Left hindlimb (tissue), 1 donor: ENCODE data around the gene MSANTD1.

ENCODE experiments used
- DNase-seq: peaks from one replicate; pipeline ENCODE4 v3.0.0-alpha.2; 2018

MSANTD1 gene

GRCh38 chr4:3217266-3217665 lies 31.7 kb upstream of the MSANTD1 start:
- DNase-seq, result no peak

GRCh38 chr4:3217771-3218170 lies 31.2 kb upstream of the MSANTD1 start:
- no peak for DNase-seq

GRCh38 chr4:3218824-3219760 lies 29.9 kb upstream of the MSANTD1 start:
- DNase-seq, result no peak

- no peak for DNase-seq
Measured at GRCh38 chr4:3219761-3220475, 29.0 kb upstream of the MSANTD1 start.

GRCh38 chr4:3220476-3221183 lies 28.3 kb upstream of the MSANTD1 start:
- no peak for DNase-seq

GRCh38 chr4:3221184-3221494 lies 27.8 kb upstream of the MSANTD1 start:
- DNase-seq, result no peak

GRCh38 chr4:3221996-3222395 lies 27.0 kb upstream of the MSANTD1 start:
- no peak for DNase-seq

- DNase-seq, result no peak
Measured at GRCh38 chr4:3223346-3223745, 25.6 kb upstream of the MSANTD1 start.

- no peak for DNase-seq
Measured at GRCh38 chr4:3223956-3224748, 24.8 kb upstream of the MSANTD1 start.

- no peak for DNase-seq
Measured at GRCh38 chr4:3225071-3225850, 23.7 kb upstream of the MSANTD1 start.

- no peak for DNase-seq
Measured at GRCh38 chr4:3225936-3226335, 23.0 kb upstream of the MSANTD1 start.

GRCh38 chr4:3226467-3226866 lies 22.5 kb upstream of the MSANTD1 start:
- no peak for DNase-seq

- no peak for DNase-seq
Measured at GRCh38 chr4:3226944-3227343, 22.0 kb upstream of the MSANTD1 start.

GRCh38 chr4:3227878-3228675 lies 20.9 kb upstream of the MSANTD1 start:
- no peak for DNase-seq

GRCh38 chr4:3228881-3229280 lies 20.1 kb upstream of the MSANTD1 start:
- DNase-seq, result no peak

- no peak for DNase-seq
Measured at GRCh38 chr4:3229328-3229727, 19.6 kb upstream of the MSANTD1 start.

GRCh38 chr4:3229964-3230363 lies 19.0 kb upstream of the MSANTD1 start:
- no peak for DNase-seq

- DNase-seq, result no peak
Measured at GRCh38 chr4:3231471-3231870, 17.5 kb upstream of the MSANTD1 start.

GRCh38 chr4:3232001-3232400 lies 17.0 kb upstream of the MSANTD1 start:
- no peak for DNase-seq

- no peak for DNase-seq
Measured at GRCh38 chr4:3232871-3233271, 16.1 kb upstream of the MSANTD1 start.
